NCI-H146 treated with DMSO at 0.1 percent for 48 hours (cell line): ENCODE results near the gene CPNE7.

Source experiments
- DNase-seq: peaks from one replicate; lab custom pipeline; 2025; ENCODE audit not compliant: unreplicated experiment; lab: John Stamatoyannopoulos, UW

CPNE7 gene

DNA sequence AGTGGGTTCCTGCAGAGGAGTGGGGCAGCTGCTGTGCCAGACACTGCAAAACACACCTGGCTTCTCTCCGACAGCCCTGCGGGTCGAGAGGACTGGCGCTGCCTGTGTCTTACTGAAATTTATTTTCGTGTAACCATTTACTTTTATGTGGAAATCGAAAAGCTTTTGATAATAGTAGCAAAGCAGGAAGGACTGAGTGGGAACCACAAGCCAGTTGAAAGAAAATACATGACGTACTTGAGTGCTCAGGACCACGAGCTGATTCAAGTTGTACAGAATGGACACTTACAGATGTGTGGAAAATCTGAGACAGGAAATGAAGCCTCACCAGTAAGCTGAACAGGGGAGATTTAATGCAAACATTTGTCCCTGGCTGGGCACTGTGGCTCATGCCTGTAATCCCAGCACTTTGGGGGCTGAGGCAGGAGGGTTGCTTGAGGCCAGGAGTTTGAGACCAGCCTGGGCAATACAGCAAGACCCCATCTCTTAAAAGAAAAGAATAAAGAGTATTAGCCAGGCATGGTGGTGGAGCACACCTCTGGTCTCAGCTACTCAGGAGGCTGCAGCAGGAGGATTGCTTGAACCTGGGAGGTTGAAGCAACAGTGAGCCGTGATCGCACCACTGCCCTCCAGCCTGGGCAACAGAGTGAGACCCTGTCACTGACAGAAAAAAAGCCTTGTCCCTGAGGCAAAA is 26.4 kb upstream of the CPNE7 start:
- no peak for DNase-seq

DNA sequence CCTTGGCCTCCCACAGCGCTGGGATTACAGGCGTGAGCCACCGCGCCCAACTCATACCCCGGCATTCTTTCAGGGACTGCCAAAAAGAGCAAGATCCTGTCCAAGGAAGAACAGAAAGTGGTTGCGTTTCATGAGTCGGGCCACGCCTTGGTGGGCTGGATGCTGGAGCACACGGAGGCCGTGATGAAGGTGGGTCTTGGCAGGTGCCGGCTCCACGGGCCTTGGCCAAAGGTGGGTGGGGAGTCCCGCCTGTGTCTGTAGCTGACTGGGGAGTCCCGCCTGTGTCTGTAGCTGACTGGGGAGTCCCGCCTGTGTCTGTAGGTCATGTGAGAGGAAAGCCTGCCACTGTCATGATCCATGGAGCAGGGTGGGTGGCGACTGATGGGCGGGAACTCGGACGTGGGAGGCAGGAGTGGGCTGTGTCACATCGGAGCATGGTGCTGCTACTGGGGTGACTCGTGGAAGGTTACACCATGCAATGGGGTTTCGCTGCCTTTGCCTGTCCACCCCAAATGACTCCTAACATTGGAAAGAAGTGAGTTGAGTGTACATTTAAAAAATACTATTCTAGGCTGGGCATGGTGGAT is 25.0 kb upstream of the CPNE7 start:
- no peak for DNase-seq

DNA sequence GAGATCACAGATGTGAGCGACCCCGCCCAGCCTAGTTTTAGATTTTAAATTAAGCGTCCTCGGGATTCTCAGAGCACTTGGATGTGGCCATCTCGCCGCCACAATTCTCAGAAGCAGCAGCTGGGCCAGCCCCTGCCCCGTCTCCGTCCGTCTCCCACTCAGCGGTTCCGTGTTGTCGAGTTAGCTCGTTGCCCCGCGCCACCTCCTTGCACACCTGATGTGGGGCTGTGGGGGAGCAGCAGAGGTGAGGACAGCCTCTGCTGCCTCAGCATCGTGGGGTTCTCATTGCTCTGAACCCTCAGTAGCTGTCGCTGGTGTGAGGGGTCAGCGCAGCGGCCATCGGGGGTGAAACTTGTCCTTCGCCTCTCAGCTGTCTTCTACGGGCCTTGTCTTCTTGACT is 23.2 kb upstream of the CPNE7 start:
- DNase-seq: no peak

DNA sequence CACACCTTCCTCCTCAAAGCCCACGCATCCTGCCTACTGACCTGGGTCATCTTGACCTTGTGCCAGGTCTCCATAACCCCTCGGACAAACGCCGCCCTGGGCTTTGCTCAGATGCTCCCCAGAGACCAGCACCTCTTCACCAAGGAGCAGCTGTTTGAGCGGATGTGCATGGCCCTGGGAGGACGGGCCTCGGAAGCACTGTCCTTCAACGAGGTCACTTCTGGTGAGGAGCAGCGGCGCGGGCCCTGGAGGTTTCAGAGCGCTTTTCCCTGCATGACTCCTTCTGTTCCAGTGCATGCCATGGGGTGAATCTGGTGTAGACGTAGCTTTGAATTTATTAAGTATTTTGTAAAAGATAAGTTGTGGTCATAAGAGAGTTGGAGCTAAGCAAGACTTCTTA is 22.6 kb upstream of the CPNE7 start:
- DNase-seq: no peak

DNA sequence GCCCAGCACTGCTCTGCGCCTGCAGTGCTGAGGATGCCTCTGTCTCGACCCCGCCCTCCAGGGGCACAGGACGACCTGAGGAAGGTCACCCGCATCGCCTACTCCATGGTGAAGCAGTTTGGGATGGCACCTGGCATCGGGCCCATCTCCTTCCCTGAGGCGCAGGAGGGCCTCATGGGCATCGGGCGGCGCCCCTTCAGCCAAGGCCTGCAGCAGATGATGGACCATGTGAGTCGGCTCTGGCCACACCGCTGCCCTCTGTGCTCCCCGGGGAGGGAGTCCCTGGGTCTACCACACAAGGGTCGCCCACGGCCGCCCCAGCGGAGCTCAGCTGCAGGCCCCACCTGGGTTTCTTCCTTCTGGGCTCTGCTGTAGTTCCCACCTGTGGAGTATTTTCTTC is 21.8 kb upstream of the CPNE7 start:
- no peak for DNase-seq

DNA sequence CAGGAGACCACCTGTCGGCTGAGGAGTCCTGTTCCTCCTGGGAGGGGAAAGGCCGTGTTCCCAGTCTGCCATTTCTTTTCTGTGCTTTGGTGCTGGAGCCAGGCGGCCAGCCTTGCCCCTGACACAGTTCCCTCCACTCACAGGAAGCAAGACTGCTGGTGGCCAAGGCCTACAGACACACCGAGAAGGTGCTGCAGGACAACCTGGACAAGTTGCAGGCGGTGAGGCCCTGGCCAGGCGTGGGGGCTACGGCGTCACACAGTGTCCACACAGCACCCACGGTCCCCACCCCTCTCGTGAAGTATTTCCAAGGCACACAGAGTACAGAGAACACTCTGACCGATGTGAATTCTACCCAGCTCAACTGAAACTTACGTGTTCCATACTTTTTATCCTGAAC is 21.2 kb upstream of the CPNE7 start:
- no peak for DNase-seq

DNA sequence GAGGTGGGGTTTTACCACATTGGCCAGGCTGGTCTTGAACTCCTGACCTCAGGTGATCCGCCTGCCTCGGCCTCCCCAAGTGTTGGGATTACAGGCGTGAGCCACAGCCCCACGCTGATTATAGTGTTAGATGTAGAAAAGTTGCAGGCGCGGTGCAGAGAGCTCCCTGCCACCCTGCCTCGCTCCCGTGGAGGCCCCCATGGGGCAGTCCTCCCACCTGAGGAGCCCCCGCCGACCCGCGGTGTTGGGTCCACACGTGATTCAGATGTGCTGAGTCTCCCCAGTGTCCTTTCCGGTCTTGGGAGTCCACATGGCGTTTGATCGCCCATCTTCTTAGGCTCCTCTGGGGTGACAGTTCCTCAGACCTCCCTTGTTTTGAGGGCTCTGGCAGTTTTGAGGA is 20.3 kb upstream of the CPNE7 start:
- no peak for DNase-seq

DNA sequence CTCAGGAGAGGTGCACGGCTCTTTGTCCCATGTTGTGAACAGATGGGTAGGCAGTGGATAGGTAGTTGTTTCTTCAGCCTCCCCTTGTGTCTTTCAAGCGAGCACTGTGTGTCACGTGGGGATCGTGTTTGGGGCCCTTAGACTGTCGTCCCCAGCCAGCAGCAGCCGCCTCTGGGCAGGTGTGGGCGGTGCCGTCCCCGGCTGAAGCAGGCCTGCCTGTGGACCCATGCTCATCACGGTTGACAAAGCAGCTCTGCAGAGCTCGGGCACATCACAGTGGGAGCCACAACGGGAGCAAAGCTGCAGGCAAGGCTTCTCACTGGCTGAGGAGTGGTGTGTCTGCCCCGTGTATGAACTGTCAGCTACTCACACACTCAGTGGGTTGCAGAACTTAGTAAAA is 19.8 kb upstream of the CPNE7 start:
- DNase-seq: no peak

DNA sequence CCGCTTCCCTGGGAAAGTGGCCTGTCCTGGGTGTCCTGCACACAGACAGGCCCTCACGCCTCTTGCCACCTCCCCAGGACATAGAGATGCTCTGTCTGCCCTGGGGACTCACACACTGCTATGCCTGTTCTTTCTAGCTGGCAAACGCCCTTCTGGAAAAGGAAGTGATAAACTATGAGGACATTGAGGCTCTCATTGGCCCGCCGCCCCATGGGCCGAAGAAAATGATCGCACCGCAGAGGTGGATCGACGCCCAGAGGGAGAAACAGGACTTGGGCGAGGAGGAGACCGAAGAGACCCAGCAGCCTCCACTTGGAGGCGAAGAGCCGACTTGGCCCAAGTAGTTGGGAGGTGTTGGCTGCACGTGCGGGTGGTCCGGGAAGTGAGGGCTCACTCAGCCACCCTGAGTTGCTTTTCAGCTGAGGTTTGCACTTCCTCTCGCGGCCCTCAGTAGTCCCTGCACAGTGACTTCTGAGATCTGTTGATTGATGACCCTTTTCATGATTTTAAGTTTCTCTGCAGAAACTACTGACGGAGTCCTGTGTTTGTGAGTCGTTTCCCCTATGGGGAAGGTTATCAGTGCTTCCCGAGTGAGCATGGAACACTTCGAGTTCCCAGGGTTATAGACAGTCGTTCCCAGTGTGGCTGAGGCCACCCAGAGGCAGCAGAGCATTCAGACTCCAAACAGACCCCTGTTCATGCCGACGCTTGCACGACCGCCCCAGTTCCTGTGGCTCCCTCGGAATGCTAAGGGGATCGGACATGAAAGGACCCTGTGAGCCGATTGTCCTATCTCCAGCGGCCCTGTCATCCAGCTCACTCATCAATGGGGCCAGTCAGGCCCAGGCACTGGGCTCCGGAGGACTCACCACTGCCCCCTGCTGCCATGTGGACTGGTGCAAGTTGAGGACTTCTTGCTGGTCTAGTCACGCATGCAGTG is 18.5 kb upstream of the CPNE7 start:
- no peak for DNase-seq

DNA sequence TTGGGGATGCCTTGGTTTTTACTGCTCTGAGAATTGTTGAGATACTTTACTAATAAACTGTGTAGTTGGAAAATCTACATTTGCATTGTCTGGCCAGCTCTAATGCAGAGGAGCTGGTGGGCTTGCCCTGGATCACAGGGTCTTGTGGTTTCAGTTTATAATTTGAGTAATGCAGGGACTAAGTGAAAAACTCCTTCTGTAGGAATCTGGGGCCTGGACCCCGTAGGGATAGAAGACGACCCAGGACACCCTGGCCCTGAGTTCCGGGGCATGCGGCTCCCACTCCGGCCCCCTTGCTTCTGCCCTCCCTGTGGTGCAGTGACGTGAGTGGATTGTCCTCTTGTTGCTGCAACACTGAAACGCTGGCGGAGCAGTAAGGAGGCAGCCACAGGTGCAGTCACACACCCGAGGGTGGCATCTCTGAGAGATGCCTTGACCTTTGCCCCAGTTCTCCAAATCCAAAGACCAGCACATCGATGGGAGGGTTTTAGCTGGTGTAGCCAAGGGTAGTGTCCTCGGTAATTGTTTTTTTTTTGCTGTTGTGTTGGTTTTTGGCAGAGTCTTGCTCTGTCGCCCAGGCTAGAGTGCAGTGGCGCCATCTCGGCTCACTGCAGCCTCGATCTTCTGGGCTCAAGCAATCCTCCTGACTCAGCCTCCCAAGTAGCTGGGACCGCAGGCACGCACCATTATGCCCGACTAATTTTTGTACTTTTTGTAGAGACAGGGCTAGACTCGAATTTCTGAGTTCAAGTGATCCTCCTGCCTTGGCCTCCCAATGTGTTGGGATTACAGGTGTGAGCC is 17.7 kb upstream of the CPNE7 start:
- no peak for DNase-seq

DNA sequence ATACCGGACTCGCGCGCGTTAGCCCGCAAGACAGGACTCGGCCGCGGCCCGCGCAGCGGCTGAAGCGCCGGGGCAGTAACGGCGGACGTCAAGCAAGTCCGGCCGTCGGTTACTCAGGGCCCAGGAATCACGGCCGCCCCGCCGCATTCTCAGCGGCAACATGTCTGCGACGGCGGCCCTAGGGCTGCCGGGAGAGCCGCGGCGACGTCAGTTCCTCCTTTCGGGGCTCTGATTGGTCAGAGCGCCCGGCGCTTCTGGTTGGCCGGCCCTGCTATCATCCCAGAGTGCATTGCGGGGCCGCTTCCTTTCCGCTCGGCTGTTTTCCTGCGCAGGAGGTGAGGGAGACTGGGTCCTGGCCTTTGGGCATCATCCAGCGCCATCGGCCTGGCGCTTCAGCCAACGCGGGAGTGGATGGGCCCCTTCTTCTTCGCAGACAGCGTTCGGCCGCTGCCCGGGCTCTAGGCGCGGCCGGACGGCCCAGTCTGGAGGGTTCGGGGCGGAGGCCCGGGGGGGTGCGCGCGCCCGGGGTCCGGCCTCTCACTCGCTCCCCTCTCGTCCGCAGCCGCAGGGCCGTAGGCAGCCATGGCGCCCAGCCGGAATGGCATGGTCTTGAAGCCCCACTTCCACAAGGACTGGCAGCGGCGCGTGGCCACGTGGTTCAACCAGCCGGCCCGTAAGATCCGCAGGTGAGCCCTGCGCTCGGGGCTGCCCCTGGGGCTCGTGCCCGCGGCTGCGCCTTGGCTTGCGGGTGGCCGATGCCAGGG is 15.0 kb upstream of the CPNE7 start, which contains the start of gene RPL13:
Gene RPL13, plus strand, starts transcription at position 305 of the 764 bp plus-strand sequence. Its CDS starts 278 bp downstream, at position 583.
- DNase-seq: peak; percentile 61

DNA sequence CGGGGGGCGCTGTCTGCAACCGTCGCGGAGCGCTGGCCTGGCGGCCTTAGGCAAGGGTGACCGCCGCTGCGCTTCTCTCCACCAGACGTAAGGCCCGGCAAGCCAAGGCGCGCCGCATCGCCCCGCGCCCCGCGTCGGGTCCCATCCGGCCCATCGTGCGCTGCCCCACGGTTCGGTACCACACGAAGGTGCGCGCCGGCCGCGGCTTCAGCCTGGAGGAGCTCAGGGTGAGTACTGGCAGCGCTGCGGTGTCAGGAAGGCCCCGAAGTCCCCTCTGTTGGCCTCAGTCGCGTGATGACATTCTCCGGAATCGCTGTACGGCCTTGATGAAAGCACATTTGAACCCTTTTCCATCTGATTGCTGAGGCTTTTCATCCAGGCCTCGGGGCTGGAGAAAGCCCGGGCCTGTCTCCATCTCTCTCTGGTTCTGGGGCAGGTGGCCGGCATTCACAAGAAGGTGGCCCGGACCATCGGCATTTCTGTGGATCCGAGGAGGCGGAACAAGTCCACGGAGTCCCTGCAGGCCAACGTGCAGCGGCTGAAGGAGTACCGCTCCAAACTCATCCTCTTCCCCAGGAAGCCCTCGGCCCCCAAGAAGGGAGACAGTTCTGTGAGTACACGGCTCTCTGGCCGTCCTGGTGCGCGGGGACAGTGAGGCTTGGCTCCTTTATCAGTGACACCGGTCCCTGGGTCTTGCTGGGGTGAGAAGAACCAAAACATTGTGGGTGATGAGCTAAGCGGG is 14.2 kb upstream of the CPNE7 start:
- DNase-seq: no peak

DNA sequence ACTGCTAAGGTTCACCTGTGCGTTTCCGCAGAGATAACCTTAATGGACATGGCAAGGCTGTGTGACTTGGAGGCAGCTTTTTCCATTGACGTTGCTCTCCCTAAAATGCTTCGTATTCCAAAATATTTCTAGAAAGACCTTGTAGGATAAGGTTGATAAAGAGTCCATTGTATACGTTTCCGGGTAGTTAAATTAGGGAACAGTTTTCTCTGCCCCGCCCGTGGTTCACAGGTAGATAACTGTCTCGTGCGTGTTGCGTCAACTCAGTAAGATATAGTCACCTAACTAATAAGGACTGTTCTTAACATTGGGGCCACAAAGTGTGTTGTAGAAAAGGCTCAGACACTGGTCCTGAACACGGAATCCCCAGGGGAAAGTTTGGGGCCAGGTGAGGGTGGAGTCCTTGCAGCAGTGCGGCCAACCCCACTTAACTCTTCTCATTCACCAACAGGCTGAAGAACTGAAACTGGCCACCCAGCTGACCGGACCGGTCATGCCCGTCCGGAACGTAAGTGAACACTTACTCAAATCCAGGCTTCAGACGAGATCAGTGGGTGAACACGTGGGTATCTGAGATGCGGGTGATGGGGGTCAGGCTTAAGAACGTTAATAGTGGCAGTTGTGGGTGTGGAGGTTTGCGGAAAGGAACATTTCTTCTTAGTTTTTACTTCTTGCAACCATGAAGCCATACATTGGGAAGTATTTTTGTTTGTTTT is 13.5 kb upstream of the CPNE7 start:
- DNase-seq: no peak

DNA sequence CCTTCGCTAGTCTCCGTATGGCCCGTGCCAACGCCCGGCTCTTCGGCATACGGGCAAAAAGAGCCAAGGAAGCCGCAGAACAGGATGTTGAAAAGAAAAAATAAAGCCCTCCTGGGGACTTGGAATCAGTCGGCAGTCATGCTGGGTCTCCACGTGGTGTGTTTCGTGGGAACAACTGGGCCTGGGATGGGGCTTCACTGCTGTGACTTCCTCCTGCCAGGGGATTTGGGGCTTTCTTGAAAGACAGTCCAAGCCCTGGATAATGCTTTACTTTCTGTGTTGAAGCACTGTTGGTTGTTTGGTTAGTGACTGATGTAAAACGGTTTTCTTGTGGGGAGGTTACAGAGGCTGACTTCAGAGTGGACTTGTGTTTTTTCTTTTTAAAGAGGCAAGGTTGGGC is 12.6 kb upstream of the CPNE7 start:
- no peak for DNase-seq

DNA sequence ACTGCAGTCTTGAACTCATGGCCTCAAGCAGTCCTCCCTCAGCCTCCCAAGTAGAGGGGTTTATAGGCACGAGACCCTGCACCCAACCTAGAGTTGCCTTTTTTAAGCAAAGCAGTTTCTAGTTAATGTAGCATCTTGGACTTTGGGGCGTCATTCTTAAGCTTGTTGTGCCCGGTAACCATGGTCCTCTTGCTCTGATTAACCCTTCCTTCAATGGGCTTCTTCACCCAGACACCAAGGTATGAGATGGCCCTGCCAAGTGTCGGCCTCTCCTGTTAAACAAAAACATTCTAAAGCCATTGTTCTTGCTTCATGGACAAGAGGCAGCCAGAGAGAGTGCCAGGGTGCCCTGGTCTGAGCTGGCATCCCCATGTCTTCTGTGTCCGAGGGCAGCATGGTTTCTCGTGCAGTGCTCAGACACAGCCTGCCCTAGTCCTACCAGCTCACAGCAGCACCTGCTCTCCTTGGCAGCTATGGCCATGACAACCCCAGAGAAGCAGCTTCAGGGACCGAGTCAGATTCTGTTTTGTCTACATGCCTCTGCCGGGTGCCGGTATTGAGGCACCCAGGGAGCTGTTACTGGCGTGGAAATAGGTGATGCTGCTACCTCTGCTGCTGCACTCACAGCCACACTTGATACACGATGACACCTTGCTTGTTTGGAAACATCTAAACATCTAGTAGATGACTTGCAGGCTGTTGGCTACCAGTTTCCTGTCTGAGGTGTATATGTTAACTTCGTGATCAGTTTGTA is 11.7 kb upstream of the CPNE7 start:
- no peak for DNase-seq

DNA sequence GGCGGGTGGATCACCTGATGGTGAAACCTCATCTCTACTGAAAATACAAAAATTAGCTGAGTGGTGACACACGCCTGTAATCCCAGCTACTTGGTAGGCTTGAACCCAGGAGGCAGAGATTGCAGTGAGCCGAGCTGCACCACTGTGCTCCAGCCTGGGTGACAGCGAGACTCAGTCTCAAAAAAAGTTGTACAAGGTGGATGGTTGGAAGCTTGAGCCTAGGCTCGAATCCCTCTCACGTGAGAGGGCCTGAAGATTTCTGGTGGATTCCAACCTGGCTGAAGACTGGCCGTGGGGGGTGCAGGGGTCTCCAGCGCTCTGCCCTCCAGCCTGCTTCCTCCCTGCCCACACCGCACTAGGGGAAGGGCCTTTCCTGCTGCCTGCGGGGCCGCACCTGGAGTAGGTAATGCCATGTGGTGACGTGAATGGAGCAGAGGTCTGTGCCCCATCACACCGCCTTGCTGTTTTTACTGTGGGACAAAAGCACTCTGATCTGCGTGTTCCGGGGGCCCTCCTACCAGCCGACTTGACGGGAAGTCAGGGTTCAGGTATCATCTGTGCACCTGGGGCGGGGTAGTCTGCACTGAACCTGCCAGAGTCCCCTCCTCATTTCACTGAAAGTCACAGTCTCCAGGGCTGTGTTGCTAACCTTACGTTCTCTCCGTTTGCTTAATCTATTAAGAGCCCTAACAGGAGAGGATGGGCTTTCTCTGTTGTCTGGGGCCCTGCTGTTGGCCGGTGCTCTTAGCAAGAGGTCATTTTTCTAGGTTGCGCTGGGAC is 10.9 kb upstream of the CPNE7 start:
- no peak for DNase-seq

DNA sequence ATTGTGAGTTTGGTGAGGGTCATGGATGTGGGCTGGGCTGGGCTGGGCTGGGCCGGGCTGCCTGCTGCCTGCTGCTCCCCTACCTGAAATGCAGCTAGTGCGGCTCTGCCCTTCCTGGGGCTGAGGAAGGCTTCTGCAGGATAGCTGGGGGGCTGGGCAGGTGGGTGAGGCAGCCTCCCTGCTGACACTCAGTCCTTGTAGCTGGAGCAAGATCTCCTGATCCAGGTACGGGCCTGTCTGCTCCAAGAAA is 10.4 kb upstream of the CPNE7 start:
- DNase-seq: no peak
